DND-41 (cell line): ENCODE results near the gene SS18L1.
A peak's percentile ranks its signal among the peaks of the same experiment; 100 is the strongest.

Source experiments
- ATAC-seq: fragments of 200-7000 bp; cut with Tn5 transposase; 3 replicates; pipeline ENCODE4 v1.9.1; 2021; ENCODE audit warnings: low read depth; ENCODE audit not compliant: insufficient read depth
- DNase-seq: peaks from one replicate; pipeline ENCODE4 v3.0.0-alpha.2; 2020
- H2AFZ ChIP-seq: 2 replicates; pipeline ENCODE4 v1.6.0; 2012; ENCODE audit warnings: low read depth, low read length
- H3K27ac ChIP-seq: 2 replicates; pipeline ENCODE4 v1.5.1; 2012; ENCODE audit warnings: low read length, inconsistent platforms
- H3K27me3 ChIP-seq: fragments of 200-600 bp; sonication (generic); 2 replicates; pipeline ENCODE4 v1.6.0; 2012; ENCODE audit warnings: low read length, mild to moderate bottlenecking, inconsistent platforms; ENCODE audit not compliant: insufficient read depth, poor library complexity
- H3K36me3 ChIP-seq: 2 replicates; pipeline ENCODE4 v1.5.1; 2012; ENCODE audit warnings: low read length, inconsistent platforms; ENCODE audit not compliant: insufficient read depth
- H3K4me1 ChIP-seq: 2 replicates; pipeline ENCODE4 v1.5.1; 2012; ENCODE audit warnings: mild to moderate bottlenecking, low read length; ENCODE audit not compliant: insufficient read depth
- H3K4me2 ChIP-seq: 2 replicates; pipeline ENCODE4 v1.6.0; 2012; ENCODE audit warnings: mild to moderate bottlenecking, moderate library complexity, low read length, inconsistent platforms; ENCODE audit not compliant: insufficient read depth
- H3K4me3 ChIP-seq, 2 experiments: fragments of 200-600 bp in 1 of 2; shearing (Covaris generic) in 1 of 2; 2 replicates each; pipeline ENCODE4 v1.5.1; 2012 to 2016; ENCODE audit warnings: inconsistent platforms in 2 of 2, low read length in 2 of 2, mild to moderate bottlenecking in 2 of 2, low read depth in 1 of 2, moderate library complexity in 1 of 2
- H3K79me2 ChIP-seq: 2 replicates; pipeline ENCODE4 v1.6.0; 2012; ENCODE audit warnings: low read length, inconsistent platforms; ENCODE audit not compliant: insufficient read depth
- H3K9ac ChIP-seq: 2 replicates; pipeline ENCODE4 v1.6.0; 2012; ENCODE audit warnings: low read depth, mild to moderate bottlenecking, inconsistent platforms, low read length, moderate library complexity
- H3K9me3 ChIP-seq: 2 replicates; pipeline ENCODE4 v1.5.1; 2012; ENCODE audit warnings: low read length, moderate library complexity, mild to moderate bottlenecking, inconsistent platforms; ENCODE audit not compliant: insufficient read depth, severe bottlenecking
- H4K20me1 ChIP-seq: 2 replicates; pipeline ENCODE4 v1.6.0; 2012; ENCODE audit warnings: low read length; ENCODE audit not compliant: insufficient read depth
- EZH2 ChIP-seq: IDR thresholded peaks from 3 replicates; pipeline ENCODE4 v1.6.1; 2012; ENCODE audit warnings: borderline replicate concordance, low read depth, mild to moderate bottlenecking, moderate library complexity, low read length, inconsistent platforms; ENCODE audit not compliant: severe bottlenecking
- TF ChIP-seq, protein P1 (sequence below): IDR thresholded peaks from 2 replicates; pipeline ENCODE4 v1.5.1; 2012; ENCODE audit warnings: borderline replicate concordance, low read length, moderate library complexity, mild to moderate bottlenecking; ENCODE audit not compliant: poor library complexity, severe bottlenecking; ENCODE audit errors: extremely low read depth

SS18L1 gene

GRCh38 chr20:62219992-62220665, 76.6 kb downstream of the SS18L1 start, which contains the start of gene HRH3:
Gene HRH3 (minus strand): TSS chr20:62220278. CDS start chr20:62219970, 308 bp downstream.
- H3K4me3 ChIP-seq: no peak within 1 kb of the TSS
- peak within 1 kb of the TSS; percentile 55 for H3K4me2 ChIP-seq
- no peak within 1 kb of the TSS for H2AFZ ChIP-seq
- ATAC-seq: peak; percentile 83
- H3K9me3 ChIP-seq: no peaks in the 10 kb centered on the region
- H4K20me1 ChIP-seq: peaks cover 62% of the 10 kb centered on the region
- no peak within 1 kb of the TSS for H3K9ac ChIP-seq
- DNase-seq: peak; percentile 80
- TF ChIP-seq, protein P1, sequence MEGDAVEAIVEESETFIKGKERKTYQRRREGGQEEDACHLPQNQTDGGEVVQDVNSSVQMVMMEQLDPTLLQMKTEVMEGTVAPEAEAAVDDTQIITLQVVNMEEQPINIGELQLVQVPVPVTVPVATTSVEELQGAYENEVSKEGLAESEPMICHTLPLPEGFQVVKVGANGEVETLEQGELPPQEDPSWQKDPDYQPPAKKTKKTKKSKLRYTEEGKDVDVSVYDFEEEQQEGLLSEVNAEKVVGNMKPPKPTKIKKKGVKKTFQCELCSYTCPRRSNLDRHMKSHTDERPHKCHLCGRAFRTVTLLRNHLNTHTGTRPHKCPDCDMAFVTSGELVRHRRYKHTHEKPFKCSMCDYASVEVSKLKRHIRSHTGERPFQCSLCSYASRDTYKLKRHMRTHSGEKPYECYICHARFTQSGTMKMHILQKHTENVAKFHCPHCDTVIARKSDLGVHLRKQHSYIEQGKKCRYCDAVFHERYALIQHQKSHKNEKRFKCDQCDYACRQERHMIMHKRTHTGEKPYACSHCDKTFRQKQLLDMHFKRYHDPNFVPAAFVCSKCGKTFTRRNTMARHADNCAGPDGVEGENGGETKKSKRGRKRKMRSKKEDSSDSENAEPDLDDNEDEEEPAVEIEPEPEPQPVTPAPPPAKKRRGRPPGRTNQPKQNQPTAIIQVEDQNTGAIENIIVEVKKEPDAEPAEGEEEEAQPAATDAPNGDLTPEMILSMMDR: no peak
- no peak for TF ChIP-seq EZH2
- no peak within 1 kb of the TSS for H3K27ac ChIP-seq
- H3K27me3 ChIP-seq: peaks cover 6% of the 10 kb centered on the region
- H3K4me1 ChIP-seq: peaks cover 6% of the 10 kb centered on the region
- H3K36me3 ChIP-seq: no peaks in the 10 kb centered on the region
- H3K79me2 ChIP-seq: no peaks in the 10 kb centered on the region

GRCh38 chr20:62220666-62221568, 77.3 kb downstream of the SS18L1 start:
- DNase-seq: no peak
- H3K4me1 ChIP-seq: peaks cover 6% of the 10 kb centered on the region
- TF ChIP-seq EZH2: no peak
- TF ChIP-seq, protein P1: no peak
- H3K27ac ChIP-seq: no peak overlapping the region
- H3K9ac ChIP-seq: no peak overlapping the region
- no peaks in the 10 kb centered on the region for H3K9me3 ChIP-seq
- H3K4me2 ChIP-seq: peak overlapping the region; percentile 55
- no peaks in the 10 kb centered on the region for H3K79me2 ChIP-seq
- no peak for ATAC-seq
- no peak overlapping the region for H3K4me3 ChIP-seq
- peaks cover 6% of the 10 kb centered on the region for H3K27me3 ChIP-seq
- no peak overlapping the region for H2AFZ ChIP-seq
- H3K36me3 ChIP-seq: no peaks in the 10 kb centered on the region
- H4K20me1 ChIP-seq: peaks cover 65% of the 10 kb centered on the region

DNA sequence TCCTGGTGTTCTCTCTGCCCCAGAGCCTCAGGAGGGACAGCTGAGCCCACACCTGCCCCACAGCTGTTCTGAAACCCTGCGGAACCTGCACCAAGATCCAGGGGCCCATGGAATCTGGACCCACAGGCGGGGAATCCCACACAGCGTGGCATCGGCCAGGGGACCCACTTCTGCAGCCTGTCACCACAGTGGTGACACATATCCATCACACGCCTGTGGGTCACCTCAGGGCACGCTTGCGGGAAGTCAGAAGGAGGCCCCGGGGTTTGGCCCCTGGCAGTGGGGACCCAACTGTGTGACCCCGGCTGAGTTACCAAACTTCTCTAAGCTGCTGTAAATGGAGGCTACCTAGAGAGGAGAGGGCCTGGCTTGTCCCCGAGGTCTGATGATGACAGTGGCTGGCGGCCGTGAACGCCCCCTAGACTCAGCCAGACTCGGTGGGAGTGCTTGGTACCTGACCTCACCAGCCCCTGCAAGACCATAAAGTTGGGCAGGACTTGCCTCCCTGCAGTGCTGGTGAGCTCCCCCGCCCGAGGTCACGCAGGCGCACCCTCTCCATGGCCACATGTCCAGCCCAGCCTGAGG, 78.8 kb downstream of the SS18L1 start:
- Histone ChIP-seq H3K27me3 (peaks cover 6% of the 10 kb centered on the region), H3K79me2 (no peaks in the 10 kb centered on the region), H3K4me3 (no peak overlapping the region), H3K27ac (no peak overlapping the region), H4K20me1 (peaks cover 63% of the 10 kb centered on the region), H3K36me3 (no peaks in the 10 kb centered on the region), H3K9me3 (no peaks in the 10 kb centered on the region), H2AFZ (no peak overlapping the region), H3K4me1 (peaks cover 6% of the 10 kb centered on the region), H3K4me2 (no peak overlapping the region), H3K9ac (no peak overlapping the region)
- no peak for DNase-seq
- TF ChIP-seq, protein P1: no peak
- TF ChIP-seq EZH2: no peak
- no peak for ATAC-seq
